DND-41 (cell line): Measurements from ENCODE around the gene RNF181.

Experiments used
- ATAC-seq: fragments of 200-7000 bp; cut with Tn5 transposase; 3 replicates; pipeline ENCODE4 v1.9.1; 2021; ENCODE audit warnings: low read depth; ENCODE audit not compliant: insufficient read depth
- DNase-seq: peaks from one replicate; pipeline ENCODE4 v3.0.0-alpha.2; 2020
- H2AFZ ChIP-seq: 2 replicates; pipeline ENCODE4 v1.6.0; 2012; ENCODE audit warnings: low read depth, low read length
- H3K27ac ChIP-seq: 2 replicates; pipeline ENCODE4 v1.5.1; 2012; ENCODE audit warnings: low read length, inconsistent platforms
- H3K27me3 ChIP-seq: fragments of 200-600 bp; sonication (generic); 2 replicates; pipeline ENCODE4 v1.6.0; 2012; ENCODE audit warnings: low read length, mild to moderate bottlenecking, inconsistent platforms; ENCODE audit not compliant: insufficient read depth, poor library complexity
- H3K36me3 ChIP-seq: 2 replicates; pipeline ENCODE4 v1.5.1; 2012; ENCODE audit warnings: low read length, inconsistent platforms; ENCODE audit not compliant: insufficient read depth
- H3K4me1 ChIP-seq: 2 replicates; pipeline ENCODE4 v1.5.1; 2012; ENCODE audit warnings: mild to moderate bottlenecking, low read length; ENCODE audit not compliant: insufficient read depth
- H3K4me2 ChIP-seq: 2 replicates; pipeline ENCODE4 v1.6.0; 2012; ENCODE audit warnings: mild to moderate bottlenecking, moderate library complexity, low read length, inconsistent platforms; ENCODE audit not compliant: insufficient read depth
- H3K4me3 ChIP-seq, 2 experiments: fragments of 200-600 bp in 1 of 2; shearing (Covaris generic) in 1 of 2; 2 replicates each; pipeline ENCODE4 v1.5.1; 2012 to 2016; ENCODE audit warnings: inconsistent platforms in 2 of 2, low read length in 2 of 2, mild to moderate bottlenecking in 2 of 2, low read depth in 1 of 2, moderate library complexity in 1 of 2
- H3K79me2 ChIP-seq: 2 replicates; pipeline ENCODE4 v1.6.0; 2012; ENCODE audit warnings: low read length, inconsistent platforms; ENCODE audit not compliant: insufficient read depth
- H3K9ac ChIP-seq: 2 replicates; pipeline ENCODE4 v1.6.0; 2012; ENCODE audit warnings: low read depth, mild to moderate bottlenecking, inconsistent platforms, low read length, moderate library complexity
- H3K9me3 ChIP-seq: 2 replicates; pipeline ENCODE4 v1.5.1; 2012; ENCODE audit warnings: low read length, moderate library complexity, mild to moderate bottlenecking, inconsistent platforms; ENCODE audit not compliant: insufficient read depth, severe bottlenecking
- H4K20me1 ChIP-seq: 2 replicates; pipeline ENCODE4 v1.6.0; 2012; ENCODE audit warnings: low read length; ENCODE audit not compliant: insufficient read depth
- EZH2 ChIP-seq: IDR thresholded peaks from 3 replicates; pipeline ENCODE4 v1.6.1; 2012; ENCODE audit warnings: borderline replicate concordance, low read depth, mild to moderate bottlenecking, moderate library complexity, low read length, inconsistent platforms; ENCODE audit not compliant: severe bottlenecking
- TF ChIP-seq, protein P1 (sequence below): IDR thresholded peaks from 2 replicates; pipeline ENCODE4 v1.5.1; 2012; ENCODE audit warnings: borderline replicate concordance, low read length, moderate library complexity, mild to moderate bottlenecking; ENCODE audit not compliant: poor library complexity, severe bottlenecking; ENCODE audit errors: extremely low read depth

Gene RNF181

DNA sequence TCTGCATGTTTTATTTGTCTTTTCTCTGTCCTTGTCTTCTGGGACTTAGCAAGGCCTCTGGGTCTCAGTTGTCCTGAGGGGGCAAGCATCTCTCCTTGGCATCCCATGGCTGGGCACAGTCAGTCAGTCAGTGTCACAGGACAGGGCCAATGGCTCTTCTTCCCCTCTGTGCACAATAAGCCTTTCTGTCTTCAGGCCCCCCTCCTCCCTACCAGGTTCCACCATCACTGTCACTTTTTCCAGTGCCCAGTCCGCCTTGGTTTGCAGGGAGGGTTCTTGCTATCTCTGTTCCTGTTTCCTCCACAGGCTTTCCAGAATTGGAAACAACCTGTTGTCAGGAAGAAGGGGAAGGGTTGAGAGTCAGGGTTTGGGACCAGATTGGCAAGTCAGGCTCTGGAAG is 13.1 kb upstream of the RNF181 start:
- Histone ChIP-seq H2AFZ (0 out of 2 replicates have a peak overlapping the region, but pooled peaks have one; percentile 2), H3K4me2 (no peak overlapping the region)
- TF ChIP-seq, protein P1, sequence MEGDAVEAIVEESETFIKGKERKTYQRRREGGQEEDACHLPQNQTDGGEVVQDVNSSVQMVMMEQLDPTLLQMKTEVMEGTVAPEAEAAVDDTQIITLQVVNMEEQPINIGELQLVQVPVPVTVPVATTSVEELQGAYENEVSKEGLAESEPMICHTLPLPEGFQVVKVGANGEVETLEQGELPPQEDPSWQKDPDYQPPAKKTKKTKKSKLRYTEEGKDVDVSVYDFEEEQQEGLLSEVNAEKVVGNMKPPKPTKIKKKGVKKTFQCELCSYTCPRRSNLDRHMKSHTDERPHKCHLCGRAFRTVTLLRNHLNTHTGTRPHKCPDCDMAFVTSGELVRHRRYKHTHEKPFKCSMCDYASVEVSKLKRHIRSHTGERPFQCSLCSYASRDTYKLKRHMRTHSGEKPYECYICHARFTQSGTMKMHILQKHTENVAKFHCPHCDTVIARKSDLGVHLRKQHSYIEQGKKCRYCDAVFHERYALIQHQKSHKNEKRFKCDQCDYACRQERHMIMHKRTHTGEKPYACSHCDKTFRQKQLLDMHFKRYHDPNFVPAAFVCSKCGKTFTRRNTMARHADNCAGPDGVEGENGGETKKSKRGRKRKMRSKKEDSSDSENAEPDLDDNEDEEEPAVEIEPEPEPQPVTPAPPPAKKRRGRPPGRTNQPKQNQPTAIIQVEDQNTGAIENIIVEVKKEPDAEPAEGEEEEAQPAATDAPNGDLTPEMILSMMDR = no peak
- no peak for TF ChIP-seq EZH2

DNA sequence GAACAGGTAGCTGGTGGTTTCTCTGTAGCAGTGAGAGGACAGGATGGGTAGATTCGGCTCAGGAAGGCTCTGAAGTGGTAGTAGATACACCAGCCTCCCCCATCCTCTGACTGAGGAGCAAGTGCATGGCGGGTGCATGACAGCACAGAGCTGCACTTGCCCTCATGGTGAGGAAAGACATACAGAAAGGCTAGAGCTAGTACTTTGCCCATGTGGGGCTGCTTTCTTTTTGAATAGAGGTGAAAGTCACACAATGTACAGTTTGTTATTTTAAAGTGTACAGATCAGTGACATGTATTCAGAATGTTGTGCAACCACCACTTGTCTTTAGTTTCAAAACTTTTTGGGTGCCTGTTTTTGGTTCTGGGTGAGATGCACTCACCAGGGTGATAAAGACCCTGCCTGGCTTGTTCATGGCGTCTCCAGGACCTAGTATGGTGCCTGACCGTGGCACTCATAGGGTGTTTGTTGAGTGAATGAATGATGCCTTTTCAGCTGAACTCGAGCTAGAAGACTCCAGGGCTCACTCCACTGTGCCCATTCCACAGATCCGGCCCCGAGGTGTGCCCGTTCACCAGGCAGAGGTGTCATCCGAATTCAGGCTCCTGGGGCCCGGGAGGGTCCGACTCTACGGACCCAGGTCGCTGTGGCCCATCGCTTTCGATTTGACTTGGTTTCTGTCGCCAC is 11.7 kb upstream of the RNF181 start:
- Histone ChIP-seq H3K4me3 (peak overlapping the region; percentile 28 to 80; a peak in 3 of 4 replicates), H3K9ac (peak overlapping the region; percentile 75), H2AFZ (peak overlapping the region; percentile 89), H3K9me3 (no peaks in the 10 kb centered on the region), H3K4me2 (peak overlapping the region; percentile 86), H3K79me2 (peaks cover 10% of the 10 kb centered on the region; the same call in 1 of the 2 replicates), H3K27ac (peak overlapping the region; percentile 62), H3K4me1 (peaks cover 29% of the 10 kb centered on the region), H3K27me3 (peaks cover 11% of the 10 kb centered on the region), H3K36me3 (no peaks in the 10 kb centered on the region), H4K20me1 (no peaks in the 10 kb centered on the region)
- no peak for DNase-seq
- ATAC-seq = peak; percentile 15; the same call in 2 of the 3 replicates
- TF ChIP-seq EZH2 = no peak
- TF ChIP-seq, protein P1 = no peak

More for the DNA sequence above, 13.1 kb upstream of the RNF181 start:
- ATAC-seq (no peak), DNase-seq (no peak)
- no peak overlapping the region for H3K4me3 ChIP-seq
- H3K79me2 ChIP-seq = peaks cover 10% of the 10 kb centered on the region; the same call in 1 of the 2 replicates
- no peaks in the 10 kb centered on the region for H3K9me3 ChIP-seq
- no peaks in the 10 kb centered on the region for H3K36me3 ChIP-seq
- H3K9ac ChIP-seq = no peak overlapping the region
- peaks cover 24% of the 10 kb centered on the region for H3K4me1 ChIP-seq
- peaks cover 22% of the 10 kb centered on the region for H3K27me3 ChIP-seq
- no peak overlapping the region for H3K27ac ChIP-seq
- H4K20me1 ChIP-seq = no peaks in the 10 kb centered on the region

DNA sequence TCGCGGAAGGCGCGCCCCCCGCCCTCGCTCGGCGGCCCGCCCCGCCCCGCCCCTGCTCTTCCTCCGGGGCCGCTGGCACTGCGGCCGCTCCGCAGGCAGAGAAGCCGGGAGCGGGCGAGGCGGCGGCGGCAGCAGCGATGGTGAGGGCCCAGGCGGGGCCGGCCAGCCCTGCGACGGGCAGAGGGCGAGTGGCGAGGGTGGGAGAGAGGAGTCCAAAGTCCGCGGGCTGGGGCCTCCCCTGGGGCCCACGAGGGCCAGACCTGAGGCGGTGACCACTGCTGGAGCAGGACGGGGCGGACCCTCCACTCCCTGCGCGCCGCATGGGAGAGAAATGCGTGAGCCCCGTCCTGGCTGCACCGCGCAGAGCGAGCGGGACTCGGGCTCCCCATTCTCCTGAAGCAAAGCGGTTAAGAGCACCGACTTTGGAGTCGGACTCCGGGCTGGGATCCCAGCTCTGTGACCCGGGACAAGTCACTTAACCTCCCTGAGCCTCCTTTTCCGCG is 11.1 kb upstream of the RNF181 start, which contains the start of gene VAMP5:
VAMP5 (plus strand) TSS at position 78 of the 503 bp plus-strand sequence; CDS start at position 138, 60 bp downstream.
- H3K4me3 ChIP-seq = peak within 1 kb of the TSS; percentile 28 to 80; a peak in 3 of 4 replicates
- H4K20me1 ChIP-seq = no peaks in the 10 kb centered on the region
- no peaks in the 10 kb centered on the region for H3K36me3 ChIP-seq
- TF ChIP-seq EZH2 = no peak
- peak within 1 kb of the TSS; percentile 86 for H3K4me2 ChIP-seq
- H3K4me1 ChIP-seq = peaks cover 29% of the 10 kb centered on the region
- peak within 1 kb of the TSS; percentile 89 for H2AFZ ChIP-seq
- H3K79me2 ChIP-seq = peaks cover 10% of the 10 kb centered on the region; the same call in 1 of the 2 replicates
- no peaks in the 10 kb centered on the region for H3K9me3 ChIP-seq
- ATAC-seq = peak; percentile 74
- H3K27me3 ChIP-seq = peaks cover 6% of the 10 kb centered on the region
- H3K27ac ChIP-seq = peak within 1 kb of the TSS; percentile 70
- DNase-seq = peak; percentile 71
- peak within 1 kb of the TSS; percentile 75 for H3K9ac ChIP-seq
